ENCODE results near the gene POMGNT1. TPM values are rescaled to one million over a fixed set of nuclear protein-coding genes. Genes with fewer than 3 reads are reported as not detected.

Gene POMGNT1
- total RNA-seq, 1 donor from 2014 or later: 31.5 TPM

- no peak for DNase-seq (ENCODE audit: low spot score)
These were observed 39.6 kb downstream of the POMGNT1 start for GRCh38 chr1:46158312-46159281.

- DNase-seq (ENCODE audit: low spot score): no peak
These were observed 40.3 kb downstream of the POMGNT1 start for GRCh38 chr1:46157916-46158311.

- no peak for DNase-seq (ENCODE audit: low spot score)
These were observed 44.5 kb downstream of the POMGNT1 start for GRCh38 chr1:46153732-46154131.

- DNase-seq (ENCODE audit: low spot score): no peak
These were observed 45.0 kb downstream of the POMGNT1 start for GRCh38 chr1:46153228-46153627.

- DNase-seq (ENCODE audit: low spot score): no peak
These were observed 46.2 kb downstream of the POMGNT1 start for GRCh38 chr1:46152016-46152415.

DNA sequence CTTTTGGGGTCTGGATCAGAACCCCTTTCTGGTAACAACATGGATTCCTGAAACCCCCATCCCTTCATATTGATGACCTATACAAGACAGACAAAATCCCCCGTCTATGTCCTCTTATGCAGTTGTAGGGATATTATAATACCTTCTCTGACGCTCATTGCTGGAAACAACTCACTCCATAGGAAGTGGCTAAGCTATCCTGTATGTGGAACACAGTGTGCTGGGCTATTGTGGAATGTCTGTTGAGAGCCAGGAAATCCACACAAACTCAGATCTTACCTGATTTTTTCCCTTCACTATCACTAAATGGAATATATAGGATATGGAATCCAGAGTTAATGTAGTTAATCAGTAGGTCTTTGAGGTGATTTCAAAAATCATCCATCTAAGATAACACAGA, 48.1 kb downstream of the POMGNT1 start:
- DNase-seq (ENCODE audit: low spot score): no peak

- no peak for DNase-seq (ENCODE audit: low spot score)
These were observed 49.9 kb downstream of the POMGNT1 start for GRCh38 chr1:46148318-46148717.

Other genes with a start within 250 kb of the POMGNT1 start
- 6.7 TPM for gene PIK3R3, start 65.8 kb downstream of the POMGNT1 start, total RNA-seq (ENCODE audit: insufficient read depth, low replicate concordance)
- not detected for gene TSPAN1, start 23.3 kb downstream of the POMGNT1 start, total RNA-seq (ENCODE audit: insufficient read depth, low replicate concordance)
- not detected for gene P3R3URF, start 21.9 kb downstream of the POMGNT1 start, total RNA-seq (ENCODE audit: insufficient read depth, low replicate concordance)
- 4.3 TPM for gene LURAP1, start 4.9 kb upstream of the POMGNT1 start, total RNA-seq (ENCODE audit: insufficient read depth, low replicate concordance)
- not detected for gene RAD54L, start 49.3 kb upstream of the POMGNT1 start, total RNA-seq (ENCODE audit: insufficient read depth, low replicate concordance)
- gene LRRC41, start 105.2 kb upstream of the POMGNT1 start, total RNA-seq (ENCODE audit: insufficient read depth, low replicate concordance): 47.7 TPM
- gene UQCRH, start 105.3 kb upstream of the POMGNT1 start, total RNA-seq (ENCODE audit: insufficient read depth, low replicate concordance): 218 TPM
- gene NSUN4, start 142.4 kb upstream of the POMGNT1 start, total RNA-seq (ENCODE audit: insufficient read depth, low replicate concordance): 40.0 TPM
- 0.72 TPM for gene FAAH, start 195.9 kb upstream of the POMGNT1 start, total RNA-seq (ENCODE audit: insufficient read depth, low replicate concordance)

All from umbilical cord (tissue), 2 donors.